ENCODE results near the gene CBFA2T2.
"Not testable (repeated sequence)": the region's sequence is repeated elsewhere in the genome, so short reads cannot be mapped to it uniquely, and the experiment has no call there.

The CBFA2T2 gene

GRCh38 chr20:33531047-33531877 is 41.4 kb downstream of the CBFA2T2 start:
- TF ChIP-seq CTCF (IDR thresholded peaks at IDR 0.05; ENCODE audit: low read length, missing control alignments) = no peak
- H3K4me3 ChIP-seq (replicated peaks; ENCODE audit: low read depth, low read length) = no peak overlapping the region
- peak; percentile 33 for DNase-seq (ENCODE audit: low read depth)

- H3K4me3 ChIP-seq (replicated peaks; ENCODE audit: low read depth, low read length) = no peak overlapping the region
- no peak for DNase-seq (ENCODE audit: low read depth)
- TF ChIP-seq CTCF (IDR thresholded peaks at IDR 0.05; ENCODE audit: low read length, missing control alignments) = no peak
Measured at GRCh38 chr20:33531885-33532284, 42.0 kb downstream of the CBFA2T2 start.

- H3K4me3 ChIP-seq (replicated peaks; ENCODE audit: low read depth, low read length) = no peak overlapping the region
- TF ChIP-seq CTCF (IDR thresholded peaks at IDR 0.05; ENCODE audit: low read length, missing control alignments) = no peak
- DNase-seq (ENCODE audit: low read depth) = peak; percentile 59
Measured at GRCh38 chr20:33532753-33533459, 43.0 kb downstream of the CBFA2T2 start.

GRCh38 chr20:33535717-33536116 is 45.8 kb downstream of the CBFA2T2 start:
- not testable (repeated sequence) for H3K4me3 ChIP-seq (replicated peaks; ENCODE audit: low read depth, low read length); DNase-seq (ENCODE audit: low read depth)

GRCh38 chr20:33537608-33538007 is 47.7 kb downstream of the CBFA2T2 start:
- no peak overlapping the region for H3K4me3 ChIP-seq (replicated peaks; ENCODE audit: low read depth, low read length)
- DNase-seq (ENCODE audit: low read depth) = no peak
- TF ChIP-seq CTCF (IDR thresholded peaks at IDR 0.05; ENCODE audit: low read length, missing control alignments) = no peak

- DNase-seq (ENCODE audit: low read depth) = peak; percentile 41
- TF ChIP-seq CTCF (IDR thresholded peaks at IDR 0.05; ENCODE audit: low read length, missing control alignments) = no peak
- no peak overlapping the region for H3K4me3 ChIP-seq (replicated peaks; ENCODE audit: low read depth, low read length)
Measured at GRCh38 chr20:33539129-33539528, 49.2 kb downstream of the CBFA2T2 start.

GRCh38 chr20:33540427-33540826 is 50.5 kb downstream of the CBFA2T2 start:
- no peak overlapping the region for H3K4me3 ChIP-seq (replicated peaks; ENCODE audit: low read depth, low read length)
- no peak for DNase-seq (ENCODE audit: low read depth)
- TF ChIP-seq CTCF (IDR thresholded peaks at IDR 0.05; ENCODE audit: low read length, missing control alignments) = no peak
